Stimulated activated CD8-positive, alpha-beta memory T cell treated with anti-CD3 and anti-CD28 coated beads, Interleukin-4, amount 100 ng/mL, for 4 hours (primary cell): ENCODE data around the gene GBP3.
"Not testable (repeated sequence)": the region's sequence is repeated elsewhere in the genome, so short reads cannot be mapped to it uniquely, and the experiment has no call there.

Source experiments
- DNase-seq, 2 donors: peaks; one replicate each; pipeline ENCODE4 v3.0.0-alpha.2; 2020; ENCODE audit warnings: low read depth in 2 of 2, low spot score in 1 of 2

Gene GBP3, protein sequence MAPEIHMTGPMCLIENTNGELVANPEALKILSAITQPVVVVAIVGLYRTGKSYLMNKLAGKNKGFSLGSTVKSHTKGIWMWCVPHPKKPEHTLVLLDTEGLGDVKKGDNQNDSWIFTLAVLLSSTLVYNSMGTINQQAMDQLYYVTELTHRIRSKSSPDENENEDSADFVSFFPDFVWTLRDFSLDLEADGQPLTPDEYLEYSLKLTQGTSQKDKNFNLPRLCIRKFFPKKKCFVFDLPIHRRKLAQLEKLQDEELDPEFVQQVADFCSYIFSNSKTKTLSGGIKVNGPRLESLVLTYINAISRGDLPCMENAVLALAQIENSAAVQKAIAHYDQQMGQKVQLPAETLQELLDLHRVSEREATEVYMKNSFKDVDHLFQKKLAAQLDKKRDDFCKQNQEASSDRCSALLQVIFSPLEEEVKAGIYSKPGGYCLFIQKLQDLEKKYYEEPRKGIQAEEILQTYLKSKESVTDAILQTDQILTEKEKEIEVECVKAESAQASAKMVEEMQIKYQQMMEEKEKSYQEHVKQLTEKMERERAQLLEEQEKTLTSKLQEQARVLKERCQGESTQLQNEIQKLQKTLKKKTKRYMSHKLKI

GRCh38 chr1:89022167-89022959, at the start of gene GBP3:
Gene GBP3, minus strand, starts transcription at chr1:89022866. Its CDS starts 2,145 bp downstream, at chr1:89020721.
- DNase-seq, result no peak

GRCh38 chr1:89070509-89070908, 47.8 kb upstream of the GBP3 start:
- no peak for DNase-seq

DNA sequence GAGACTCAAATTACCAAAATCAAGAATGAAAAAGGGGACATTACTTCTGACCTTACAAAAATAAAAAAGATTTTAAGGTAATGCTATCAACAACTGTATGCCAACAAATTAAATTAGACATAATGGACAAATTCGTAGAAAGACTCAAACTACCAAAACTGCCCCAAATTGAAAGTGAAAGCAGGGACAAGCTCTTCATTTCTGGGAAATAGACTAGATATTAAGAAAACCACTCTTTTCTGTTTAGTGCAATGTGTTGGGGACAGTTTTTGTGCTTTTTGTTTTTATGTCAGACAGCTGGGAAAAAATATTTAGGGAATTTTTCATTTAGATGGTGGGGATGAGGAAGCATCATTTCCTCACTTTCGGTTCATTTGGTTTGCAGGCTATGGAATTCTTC, 47.3 kb upstream of the GBP3 start:
- no peak for DNase-seq

DNA sequence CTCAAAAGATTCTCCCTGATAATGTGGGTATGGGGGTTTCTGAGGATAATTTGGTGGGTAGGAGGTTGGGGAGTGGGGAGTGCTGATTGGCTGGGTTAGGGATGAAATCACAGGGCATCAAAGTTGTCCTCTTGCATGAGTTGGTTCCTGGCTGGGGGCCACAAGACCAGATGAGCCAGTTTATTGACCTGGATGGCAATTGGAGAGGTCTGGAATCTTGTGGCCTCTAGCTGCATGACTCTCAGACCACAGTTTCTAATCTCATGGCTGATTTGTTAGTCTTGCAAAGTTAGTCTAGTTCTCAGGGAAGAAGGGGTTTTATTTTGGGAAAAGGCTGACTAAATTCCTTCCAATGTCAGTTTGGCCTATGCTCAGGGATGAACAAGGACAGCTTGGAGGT, 45.6 kb upstream of the GBP3 start:
- no peak for DNase-seq

DNA sequence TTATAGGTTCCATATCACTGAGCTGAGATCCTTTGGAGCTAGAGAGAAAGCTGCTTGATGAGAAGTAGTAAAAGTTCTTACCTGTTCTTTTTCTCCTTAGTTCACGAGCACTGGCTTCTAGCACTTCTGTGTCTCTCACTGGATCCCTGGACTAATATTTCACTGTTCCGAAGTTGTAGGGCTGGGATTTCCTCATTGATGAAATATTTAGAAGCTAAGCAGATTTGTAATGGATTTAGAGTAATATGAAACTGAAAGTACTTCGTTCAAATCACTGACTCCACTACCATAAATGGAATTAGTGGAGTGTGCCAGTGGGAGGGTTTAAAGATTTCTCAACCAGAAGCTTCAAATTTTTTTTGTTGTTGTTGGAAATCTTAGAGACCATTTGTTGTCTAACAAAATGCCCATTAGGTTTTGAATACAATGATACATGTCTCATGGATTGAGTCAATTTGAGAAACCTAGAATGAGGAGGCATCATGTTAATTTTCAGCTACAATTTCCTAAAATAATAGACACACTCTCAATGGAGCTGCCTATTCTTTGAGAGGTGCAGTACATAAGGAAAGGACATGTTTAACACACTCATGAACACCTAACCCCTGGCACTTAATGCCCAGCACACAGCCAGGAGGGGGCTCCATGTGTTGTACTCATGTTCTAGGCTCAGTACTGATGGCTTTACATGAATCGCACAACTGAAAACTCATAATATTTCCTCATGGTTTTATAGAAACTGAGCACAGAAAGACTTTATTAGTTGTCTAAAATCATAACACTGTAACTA, 42.6 kb upstream of the GBP3 start, which contains the start of gene GBP1:
Gene GBP1 (minus strand): TSS at position 130 of the 790 bp plus-strand sequence. CDS start 1,974 bp downstream, outside the sequence.
- no peak for DNase-seq

GRCh38 chr1:89064632-89065031, 42.0 kb upstream of the GBP3 start:
- no peak for DNase-seq

GRCh38 chr1:89063094-89063493, 40.4 kb upstream of the GBP3 start:
- no peak for DNase-seq

- no peak for DNase-seq
Observed at GRCh38 chr1:89060091-89060490, 37.4 kb upstream of the GBP3 start.

GRCh38 chr1:89051955-89052312, 29.3 kb upstream of the GBP3 start:
- no peak for DNase-seq

DNA sequence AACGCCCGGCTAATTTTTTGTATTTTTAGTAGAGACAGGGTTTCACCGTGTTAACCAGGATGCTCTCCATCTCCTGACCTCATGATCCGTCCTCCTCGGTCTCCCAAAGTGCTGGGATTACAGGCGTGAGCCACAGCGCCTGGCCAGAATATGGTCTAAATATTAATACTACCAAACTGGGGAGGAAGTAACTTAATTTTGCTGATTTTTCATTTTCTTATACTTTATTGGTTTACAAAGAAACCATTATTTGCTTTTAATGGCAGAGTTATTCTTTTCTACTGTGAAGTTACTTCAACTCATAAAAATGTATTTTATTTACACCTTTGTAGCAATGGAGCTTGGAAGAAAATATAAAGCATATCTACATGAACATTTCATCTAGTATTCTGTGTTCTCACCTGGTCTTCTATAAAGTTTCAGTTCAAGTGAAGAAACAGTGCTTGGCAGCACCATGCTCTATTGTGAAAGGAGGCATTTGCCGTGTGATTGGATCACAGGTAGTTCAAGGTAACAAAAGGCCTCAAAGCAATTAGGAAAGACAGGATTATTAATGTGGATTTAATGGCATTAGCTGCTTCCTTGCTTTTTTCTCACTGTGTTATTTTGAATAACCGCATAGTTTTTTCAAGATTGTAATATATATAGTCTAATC, 28.8 kb upstream of the GBP3 start:
- DNase-seq, result no peak

GRCh38 chr1:89050649-89051033, 28.0 kb upstream of the GBP3 start:
- DNase-seq, result no peak

- not testable (repeated sequence) for DNase-seq
Observed at GRCh38 chr1:89049901-89050648, 27.4 kb upstream of the GBP3 start.

- DNase-seq, result not testable (repeated sequence)
Observed at GRCh38 chr1:89049187-89049586, 26.5 kb upstream of the GBP3 start.

GRCh38 chr1:89047734-89048133, 25.1 kb upstream of the GBP3 start:
- no peak for DNase-seq

- DNase-seq, result not testable (repeated sequence)
Observed at GRCh38 chr1:89046318-89047183, 23.9 kb upstream of the GBP3 start.

DNA sequence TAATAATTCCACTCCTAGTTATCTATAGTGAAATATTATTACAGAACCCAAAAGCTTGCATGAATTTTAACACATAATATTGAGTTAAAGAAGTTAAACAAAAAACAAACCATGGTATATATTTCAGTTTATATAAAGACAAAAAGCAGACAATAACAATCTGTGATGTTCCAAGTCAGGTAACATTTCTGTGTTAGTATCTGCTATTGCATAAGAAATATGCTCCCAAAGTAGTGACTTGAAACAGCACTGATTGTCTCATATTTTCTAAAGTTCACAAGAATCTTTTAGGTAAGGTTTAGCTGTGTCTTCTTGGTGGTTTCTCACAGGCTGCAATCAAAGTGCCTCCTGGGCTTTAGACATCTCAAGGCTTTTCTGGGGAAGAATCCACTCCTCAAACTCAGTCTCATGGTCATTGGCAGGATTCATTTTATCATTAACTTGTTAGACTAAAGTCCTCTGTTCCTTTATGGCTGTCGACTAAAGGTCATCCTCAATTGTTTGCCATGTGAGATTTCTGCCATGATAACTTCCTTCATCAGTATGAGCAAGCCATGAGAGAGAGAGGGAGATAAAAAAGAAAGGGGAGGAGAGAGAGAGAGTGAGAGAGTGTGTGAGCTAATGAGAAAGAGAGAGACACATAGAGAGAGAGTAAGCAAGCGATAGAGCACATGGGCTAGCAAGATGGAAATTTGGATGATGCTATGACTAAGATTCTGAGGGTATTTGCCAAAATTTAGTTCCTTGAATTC, 22.5 kb upstream of the GBP3 start:
- no peak for DNase-seq

GRCh38 chr1:89043940-89044339, 21.3 kb upstream of the GBP3 start:
- no peak for DNase-seq

- DNase-seq, result no peak
Observed at GRCh38 chr1:89042491-89042890, 19.8 kb upstream of the GBP3 start.
